Heart left ventricle (tissue), 16 donors: ENCODE data around the gene PTPRK. TPM values are rescaled to one million over a fixed set of nuclear protein-coding genes. Genes with fewer than 3 reads are reported as not detected.

Experiments
- ATAC-seq, 4 donors: fragments of 200-7000 bp; cut with Tn5 transposase; one replicate each; pipeline ENCODE4 v1.9.1; 2020 to 2022; ENCODE audit warnings: moderate library complexity in 4 of 4, mild to moderate bottlenecking in 3 of 4, moderate number of reproducible peaks in 1 of 4
- DNase-seq, 5 donors: peaks; one replicate each; pipeline ENCODE4 v3.0.0-alpha.2; 2020
- H3K27ac ChIP-seq, 12 donors: fragments of 200-600 bp; sonication (generic) in 4 of 12; one replicate each; pipeline versions ENCODE4 v1.5.0 to v1.8.0; 2016 to 2022; ENCODE audit warnings: mild to moderate bottlenecking in 2 of 12
- H3K27me3 ChIP-seq, 9 donors: fragments of 200-600 bp; sonication (generic) in 2 of 9; one replicate each; pipeline versions ENCODE4 v1.5.1 to v1.8.0; 2016 to 2022; ENCODE audit warnings: mild to moderate bottlenecking in 3 of 9
- H3K36me3 ChIP-seq, 9 donors: fragments of 200-600 bp; sonication (generic) in 2 of 9; one replicate each; pipeline versions ENCODE4 v1.5.0 to v1.8.0; 2018 to 2022; ENCODE audit warnings: mild to moderate bottlenecking in 2 of 9
- H3K4me1 ChIP-seq, 12 donors: fragments of 200-600 bp; sonication (generic) in 4 of 12; one replicate each; pipeline versions ENCODE4 v1.5.0 to v1.8.0; 2016 to 2022; ENCODE audit warnings: mild to moderate bottlenecking in 3 of 12
- H3K4me3 ChIP-seq, 12 donors: fragments of 200-600 bp; sonication (generic) in 4 of 12; one replicate each; pipeline versions ENCODE4 v1.5.0 to v1.8.0; 2017 to 2022; ENCODE audit warnings: mild to moderate bottlenecking in 9 of 12, moderate library complexity in 4 of 12
- H3K9me3 ChIP-seq, 12 donors: fragments of 200-600 bp; sonication (generic) in 4 of 12; one replicate each; pipeline versions ENCODE4 v1.5.0 to v1.8.0; 2016 to 2022; ENCODE audit warnings: mild to moderate bottlenecking in 1 of 12
- POLR2A ChIP-seq, 2 donors: fragments of 450-650 bp; IDR thresholded peaks; one replicate each; pipeline ENCODE4 v1.6.1; 2017; ENCODE audit warnings: antibody characterized with exemption in 2 of 2, mild to moderate bottlenecking in 2 of 2, moderate library complexity in 2 of 2
- WGBS, 4 donors: extraction: QIAGEN DNeasy Blood & Tissue Kit in 2 of 4; methylation state at CpG; one replicate each; pipeline versions ENCODE4 v1.1.5 to v1.1.7; 2013 to 2018; 5-methylcytosine and 5-hydroxymethylcytosine counted together
- intact Hi-C, 10 donors: fragments of 100-400 bp; cut with DNase I; formaldehyde crosslinking; loops; one replicate each; pipeline versions ENCODE4 v1.11.1 to v1.14.2; 2022
- polyA plus RNA-seq, 2 donors: library from polyadenylated mRNA; stranded (reverse); fragments of 200-250 nt; gene quantifications; one replicate each; pipeline ENCODE4 v1.2.3, GENCODE V29; 2013
- total RNA-seq, 9 donors: library from RNA; depleted of rRNA in 2 of 9; stranded (reverse); fragments of >200 nt in 2 of 9; fragmentation: NEBNext Ultra II Directional in 3 of 9; extraction: Animal tissue kit (Norgen Biotek cat#: 25700) in 3 of 9; gene quantifications; one replicate each; pipeline versions ENCODE4 v1.1.0 to v1.2.4, GENCODE V29; 2016 to 2023
- TF ChIP-seq, protein P1 (sequence below), 12 donors: fragments of 200-600 bp; sonication (generic) in 4 of 12; IDR thresholded peaks; one replicate each; pipeline versions ENCODE4 v1.5.0 to v1.8.0; 2018 to 2022; ENCODE audit warnings: antibody characterized with exemption in 12 of 12, mild to moderate bottlenecking in 5 of 12
- donor health status: ischemic (EF 13 %, LVEDD 7.1; RV severe dilation, severe dysfunction).
- donor health status: healthy with polysubstance abuse.
- donor health status: DM: no; HTN: yes; CAD: no.
- donor health status: DM: no; HTN: no; CAD: no.
- donor health status: ischemic (EF 25% LVEDD 6.9; RV normal size, moderate dysfunction).
- donor health status: ischemic (EF 25% LVEDD 5.7; RV mildly dilated, moderate dysfunction).
- donor health status: healthy.
- donor health status: DM: yes; HTN: yes; CAD: no.
- donor health status: ischemic (EF 35%, LVEDD 5.7; RV mildly dilated, moderate dysfunction).
- donor health status: nonischemic (EF 11% LVEDD 7.7; RV severe dilation, severe dysfunction).
- donor health status: DM: yes; HTN: yes; CAD: no.
- donor health status: PGD.
- donor health status: ischemic (EF 29% LVEDD 5.4; RV normal size, mild dysfunction).
- donor health status: nonischemic (EF 23%, LVEDD 6.1; RV moderate dilation, normal function).

Gene PTPRK
- total and polyA plus RNA-seq, 11 donors, result 5.4 to 50.8 (median 38.5) TPM

DNA sequence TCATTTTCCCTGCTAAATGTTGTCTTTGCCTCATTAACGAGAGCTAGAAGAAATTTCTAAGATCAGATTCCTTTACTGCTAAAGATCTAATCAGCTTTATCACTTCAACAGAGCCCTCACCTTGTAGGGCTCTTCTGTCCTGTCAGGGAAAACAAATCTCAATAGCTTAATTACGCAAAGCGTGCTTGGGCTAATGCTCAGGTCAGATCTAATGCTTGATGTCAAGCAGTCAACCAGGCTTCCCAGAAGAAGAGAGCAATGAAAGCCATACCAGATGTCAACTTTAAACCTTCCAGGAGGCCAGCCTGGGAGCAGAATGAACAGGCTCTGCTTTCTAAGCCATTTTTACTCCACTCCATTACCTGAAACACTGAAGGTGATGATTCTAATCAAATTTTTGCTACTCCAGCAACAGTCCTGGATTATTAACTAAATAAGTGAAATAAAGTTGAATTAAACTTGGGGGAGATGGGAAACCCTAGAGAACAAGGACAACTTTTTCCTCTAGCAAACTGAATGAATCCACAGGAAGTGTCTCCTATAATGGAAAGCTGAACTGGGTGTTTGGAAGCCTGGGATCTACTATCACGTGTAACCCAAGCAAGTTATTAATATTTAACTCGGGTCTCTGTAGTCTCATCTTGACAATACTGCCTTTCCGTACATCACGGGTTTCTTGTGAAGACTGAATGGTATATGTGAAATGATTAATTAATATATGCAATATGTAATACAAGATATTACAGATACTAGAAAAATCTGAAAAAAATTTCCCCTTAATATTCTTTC lies 273.7 kb downstream of the PTPRK start:
- ATAC-seq, result no peak
- no peak for DNase-seq
- Histone ChIP-seq H3K4me1 (peaks cover 0 to 14% (median 0%) of the 10 kb centered on the region in 12 donors), H3K9me3 (no peaks in the 10 kb centered on the region), H3K27ac (no peak overlapping the region), H3K27me3 (no peaks in the 10 kb centered on the region), H3K36me3 (no peaks in the 10 kb centered on the region), H3K4me3 (no peak overlapping the region)
- TF ChIP-seq POLR2A (IDR thresholded peaks at IDR 0.05), result no peak
- TF ChIP-seq, protein P1, sequence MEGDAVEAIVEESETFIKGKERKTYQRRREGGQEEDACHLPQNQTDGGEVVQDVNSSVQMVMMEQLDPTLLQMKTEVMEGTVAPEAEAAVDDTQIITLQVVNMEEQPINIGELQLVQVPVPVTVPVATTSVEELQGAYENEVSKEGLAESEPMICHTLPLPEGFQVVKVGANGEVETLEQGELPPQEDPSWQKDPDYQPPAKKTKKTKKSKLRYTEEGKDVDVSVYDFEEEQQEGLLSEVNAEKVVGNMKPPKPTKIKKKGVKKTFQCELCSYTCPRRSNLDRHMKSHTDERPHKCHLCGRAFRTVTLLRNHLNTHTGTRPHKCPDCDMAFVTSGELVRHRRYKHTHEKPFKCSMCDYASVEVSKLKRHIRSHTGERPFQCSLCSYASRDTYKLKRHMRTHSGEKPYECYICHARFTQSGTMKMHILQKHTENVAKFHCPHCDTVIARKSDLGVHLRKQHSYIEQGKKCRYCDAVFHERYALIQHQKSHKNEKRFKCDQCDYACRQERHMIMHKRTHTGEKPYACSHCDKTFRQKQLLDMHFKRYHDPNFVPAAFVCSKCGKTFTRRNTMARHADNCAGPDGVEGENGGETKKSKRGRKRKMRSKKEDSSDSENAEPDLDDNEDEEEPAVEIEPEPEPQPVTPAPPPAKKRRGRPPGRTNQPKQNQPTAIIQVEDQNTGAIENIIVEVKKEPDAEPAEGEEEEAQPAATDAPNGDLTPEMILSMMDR (IDR thresholded peaks at IDR 0.05), result no peak
- intact Hi-C loops, result loop anchor here in 3 of 10 donors (10.0 kb wide), 1 partner anchor 268 kb away; no protein-coding TSS in a partner anchor
- WGBS, 4 donors, result 94 to 95% (median 95%) methylated on average over 7 of the region's 7 CpGs

DNA sequence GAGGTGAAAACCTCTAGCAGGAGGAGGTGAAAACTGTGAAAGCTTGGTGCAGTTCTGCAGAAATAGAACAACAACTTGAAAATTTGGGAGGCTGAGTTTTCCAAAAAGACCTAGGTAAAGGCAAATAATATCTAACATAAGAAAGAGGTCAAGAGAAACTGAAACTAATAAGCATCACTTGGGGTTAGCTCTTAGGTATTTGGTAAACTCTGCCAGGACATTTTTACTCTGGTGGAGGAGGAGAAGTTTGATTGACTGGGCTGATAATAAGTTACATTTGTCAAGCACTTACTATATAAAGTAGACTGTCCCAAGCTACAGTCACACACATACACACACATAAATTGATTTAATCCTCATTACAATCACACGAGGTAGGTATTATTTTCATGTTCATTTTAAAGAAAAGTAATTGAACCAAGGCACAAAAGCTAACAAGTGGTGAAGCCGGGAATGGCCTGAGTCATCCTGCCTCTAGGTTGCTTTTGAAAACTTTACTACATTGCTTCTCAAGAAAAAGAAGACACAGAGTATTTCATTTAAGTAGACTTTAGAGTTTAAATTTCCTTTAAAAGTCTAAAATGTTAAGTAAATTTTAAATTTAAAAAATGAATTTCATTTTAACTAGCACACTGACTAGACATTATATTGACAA lies 275.5 kb downstream of the PTPRK start:
- DNase-seq (no peak), ATAC-seq (no peak)
- WGBS, 4 donors, result 72 to 81% (median 77%) methylated on average over 2 of the region's 2 CpGs
- H3K36me3 ChIP-seq, result no peaks in the 10 kb centered on the region
- intact Hi-C loops, result loop anchor here in 3 of 10 donors (10.0 kb wide), 1 partner anchor 270 kb away; no protein-coding TSS in a partner anchor
- no peak overlapping the region for H3K27ac ChIP-seq
- H3K27me3 ChIP-seq, result no peaks in the 10 kb centered on the region
- TF ChIP-seq, protein P1 (IDR thresholded peaks at IDR 0.05), result no peak
- no peak for TF ChIP-seq POLR2A (IDR thresholded peaks at IDR 0.05)
- H3K4me3 ChIP-seq, result no peak overlapping the region
- no peaks in the 10 kb centered on the region for H3K9me3 ChIP-seq
- H3K4me1 ChIP-seq, result peaks cover 0 to 28% (median 8%) of the 10 kb centered on the region in 12 donors

DNA sequence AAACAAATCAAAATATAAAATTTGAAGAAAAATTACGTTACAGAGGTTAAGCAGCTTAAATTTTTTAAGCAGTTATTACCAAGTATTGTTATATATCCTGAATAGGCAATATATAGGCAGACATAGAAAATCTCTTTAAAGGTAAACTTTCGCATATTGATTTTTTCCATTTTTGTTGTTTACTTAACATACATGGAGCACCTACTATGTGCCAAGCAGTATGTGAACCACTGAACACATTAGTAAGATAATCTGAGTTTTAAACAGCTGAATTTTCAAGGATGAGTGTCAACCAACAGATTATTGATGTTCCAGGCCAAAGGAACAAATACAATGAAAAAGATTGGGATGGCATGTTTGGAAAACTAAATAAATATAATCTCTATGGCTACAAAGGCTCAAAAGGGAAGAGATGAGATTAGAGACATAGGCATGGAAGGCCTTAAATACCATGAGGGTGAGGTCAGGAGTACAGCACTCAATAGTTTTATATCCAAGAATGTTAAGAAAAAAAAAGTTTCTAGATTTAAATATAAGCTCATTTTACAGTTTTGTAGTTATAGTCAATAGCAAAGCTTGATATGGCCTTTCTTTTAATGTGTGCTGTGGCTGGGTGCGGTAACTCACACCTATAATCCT lies 277.5 kb downstream of the PTPRK start:
- DNase-seq (no peak), ATAC-seq (peak in 3 of 4 donors; percentile 36 to 63 (median 54))
- Histone ChIP-seq H3K27me3 (no peaks in the 10 kb centered on the region), H3K4me3 (no peak overlapping the region), H3K36me3 (no peaks in the 10 kb centered on the region), H3K9me3 (no peaks in the 10 kb centered on the region), H3K27ac (no peak overlapping the region), H3K4me1 (peaks cover 0 to 36% (median 11%) of the 10 kb centered on the region in 12 donors)
- intact Hi-C loops, result loop anchor here in 3 of 10 donors (10.0 kb wide), 1 partner anchor 272 kb away; no protein-coding TSS in a partner anchor
- 97 to 98% (median 97%) methylated on average over 3 of the region's 3 CpGs for WGBS, 4 donors
- TF ChIP-seq, protein P1 (IDR thresholded peaks at IDR 0.05), result no peak
- TF ChIP-seq POLR2A (IDR thresholded peaks at IDR 0.05), result no peak

DNA sequence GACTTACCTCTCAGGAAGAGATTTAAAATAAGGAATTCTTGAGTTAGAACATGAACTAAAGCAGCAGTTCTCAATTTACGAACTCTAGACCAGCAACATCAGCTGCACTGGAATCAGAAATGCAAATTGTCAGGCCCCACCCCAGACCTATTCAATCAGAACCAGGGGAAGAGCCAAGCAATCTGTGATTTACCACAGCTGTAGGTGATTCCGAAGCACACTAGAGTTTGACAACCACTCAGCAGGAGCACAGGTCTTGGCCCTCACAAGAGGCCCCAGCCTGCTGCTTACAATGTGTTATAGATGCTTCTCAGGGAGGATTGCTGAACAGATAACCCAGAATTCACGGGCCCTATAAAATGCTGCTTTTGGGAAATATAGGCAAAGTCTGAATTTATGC lies 279.2 kb downstream of the PTPRK start:
- WGBS, 4 donors, result 58 to 88% (median 69%) methylated on average over 3 of the region's 3 CpGs
- DNase-seq (no peak), ATAC-seq (no peak)
- TF ChIP-seq, protein P1 (IDR thresholded peaks at IDR 0.05), result no peak
- TF ChIP-seq POLR2A (IDR thresholded peaks at IDR 0.05), result no peak
- Histone ChIP-seq H3K27me3 (no peaks in the 10 kb centered on the region), H3K4me1 (peaks cover 0 to 42% (median 11%) of the 10 kb centered on the region in 12 donors), H3K4me3 (no peak overlapping the region), H3K36me3 (no peaks in the 10 kb centered on the region), H3K27ac (no peak overlapping the region), H3K9me3 (no peaks in the 10 kb centered on the region)
- intact Hi-C loops, result loop anchor here in 3 of 10 donors (10.0 kb wide), 1 partner anchor 274 kb away; no protein-coding TSS in a partner anchor
